HepG2 (cell line): ENCODE measurements around the gene TCF25. TPM values are rescaled to one million over a fixed set of nuclear protein-coding genes. Genes with fewer than 3 reads are reported as not detected.

Experiments
- ATF7 ChIP-seq, 2 experiments: fragments of 450-650 bp in 1 of 2; sonication (generic) in 1 of 2; formaldehyde crosslinking in 1 of 2; IDR thresholded peaks; 2 replicates each; pipeline versions ENCODE4 v1.4.0 to v1.6.1; 2016 to 2020; ENCODE audit warnings: antibody characterized with exemption in 1 of 2, mild to moderate bottlenecking in 1 of 2, missing genetic modification reagents in 1 of 2
- CTCF ChIP-seq: sonication (generic); formaldehyde crosslinking; IDR thresholded peaks from 2 replicates; pipeline ENCODE4 v1.5.0; 2020; ENCODE audit warnings: mild to moderate bottlenecking, missing genetic modification reagents, moderate library complexity
- DRAP1 ChIP-seq: IDR thresholded peaks from 2 replicates; pipeline ENCODE4 v1.6.1; 2016; ENCODE audit warnings: missing genetic modification reagents, missing compliant biosample characterization
- E2F1 ChIP-seq: sonication (generic); formaldehyde crosslinking; IDR thresholded peaks from 2 replicates; pipeline ENCODE4 v1.5.0; 2020; ENCODE audit warnings: missing genetic modification reagents
- GZF1 ChIP-seq: sonication (generic); formaldehyde crosslinking; IDR thresholded peaks from 2 replicates; pipeline ENCODE4 v1.5.1; 2020; ENCODE audit warnings: mild to moderate bottlenecking, missing genetic modification reagents
- HCFC1 ChIP-seq: fragments of 150-350 bp; IDR thresholded peaks from 2 replicates; pipeline ENCODE4 v1.6.1; 2014; ENCODE audit warnings: low read depth, low read length
- HOXA9 ChIP-seq: sonication (generic); formaldehyde crosslinking; IDR thresholded peaks from 2 replicates; pipeline ENCODE4 v1.8.1; 2022; ENCODE audit warnings: missing genetic modification reagents, mild to moderate bottlenecking, moderate library complexity, borderline replicate concordance
- KAT7 ChIP-seq: IDR thresholded peaks from 2 replicates; pipeline ENCODE4 v1.6.1; 2018; ENCODE audit warnings: borderline replicate concordance, missing compliant biosample characterization
- MAX ChIP-seq: IDR thresholded peaks from 2 replicates; pipeline ENCODE4 v1.6.1; 2012; ENCODE audit warnings: inconsistent platforms
- MTA3 ChIP-seq: sonication (generic); formaldehyde crosslinking; IDR thresholded peaks from 2 replicates; pipeline ENCODE4 v1.4.0; 2020; ENCODE audit warnings: missing genetic modification reagents
- MXD1 ChIP-seq: sonication (generic); formaldehyde crosslinking; IDR thresholded peaks from 2 replicates; pipeline ENCODE4 v1.4.0; 2020; ENCODE audit warnings: mild to moderate bottlenecking, missing genetic modification reagents
- NFKBIZ ChIP-seq: IDR thresholded peaks from 2 replicates; pipeline ENCODE4 v1.6.1; 2018; ENCODE audit warnings: missing genetic modification reagents, missing compliant biosample characterization
- PAF1 ChIP-seq: IDR thresholded peaks from 2 replicates; pipeline ENCODE4 v1.6.1; 2016; ENCODE audit warnings: missing genetic modification reagents, missing compliant biosample characterization
- SOX5 ChIP-seq: IDR thresholded peaks from 2 replicates; pipeline ENCODE4 v1.6.1; 2016; ENCODE audit warnings: borderline replicate concordance
- SOX6 ChIP-seq, 2 experiments: fragments of 450-650 bp in 1 of 2; sonication (generic) in 1 of 2; formaldehyde crosslinking in 1 of 2; IDR thresholded peaks; 2 replicates each; pipeline versions ENCODE4 v1.4.0 to v1.6.1; 2017 to 2020; ENCODE audit warnings: antibody characterized with exemption in 1 of 2, mild to moderate bottlenecking in 1 of 2, missing genetic modification reagents in 1 of 2
- TERF1 ChIP-seq: sonication (generic); formaldehyde crosslinking; IDR thresholded peaks from 2 replicates; pipeline ENCODE4 v1.8.0; 2022; ENCODE audit warnings: mild to moderate bottlenecking, missing genetic modification reagents, moderate library complexity
- ZBTB34 ChIP-seq: sonication (generic); formaldehyde crosslinking; IDR thresholded peaks from 2 replicates; pipeline ENCODE4 v1.8.0; 2022; ENCODE audit warnings: mild to moderate bottlenecking, missing genetic modification reagents
- ZFYVE20 ChIP-seq: sonication (generic); formaldehyde crosslinking; IDR thresholded peaks from 2 replicates; pipeline ENCODE4 v1.8.0; 2023; ENCODE audit warnings: low read depth, mild to moderate bottlenecking, moderate library complexity, missing genetic modification reagents, borderline replicate concordance
- ZNF180 ChIP-seq: sonication (generic); formaldehyde crosslinking; IDR thresholded peaks from 2 replicates; pipeline ENCODE4 v1.4.0; 2020; ENCODE audit warnings: low read depth, missing genetic modification reagents, borderline replicate concordance
- ZNF230 ChIP-seq: sonication (generic); formaldehyde crosslinking; IDR thresholded peaks from 2 replicates; pipeline ENCODE4 v1.4.0; 2020; ENCODE audit warnings: mild to moderate bottlenecking, missing genetic modification reagents
- ZNF282 ChIP-seq: fragments of 450-650 bp; IDR thresholded peaks from 2 replicates; pipeline ENCODE4 v1.6.1; 2018; ENCODE audit not compliant: partially characterized antibody
- ZNF720 ChIP-seq: sonication (generic); formaldehyde crosslinking; IDR thresholded peaks from 2 replicates; pipeline ENCODE4 v1.4.0; 2020; ENCODE audit warnings: missing genetic modification reagents
- polyA plus RNA-seq, 8 experiments: library from polyadenylated mRNA; depleted of rRNA in 3 of 8; stranded (reverse) in 7 of 8; unstranded in 1 of 8; fragments of >200 nt; fragmentation: Illumina TruSeq in 4 of 8; extraction: Trizol in 4 of 8; gene quantifications; 2 replicates each; pipeline versions ENCODE4 v1.2.1 to v1.2.3, GENCODE V29; 2011 to 2016; ENCODE audit warnings: low read depth in 4 of 8, missing spikeins in 1 of 8, mixed read lengths in 1 of 8; ENCODE audit not compliant: insufficient read depth in 1 of 8
- total RNA-seq, 5 experiments: library from RNA; depleted of rRNA; stranded (reverse); fragments of >200 nt; fragmentation: Illumina TruSeq; extraction: Trizol; gene quantifications; 2 replicates each; pipeline ENCODE4 v1.2.3, GENCODE V29; 2016; ENCODE audit warnings: low read depth in 1 of 5

TCF25 gene
- total and polyA plus RNA-seq, 2 of the 13 experiments (the other 11 are each of a cell fraction or from before 2014, with no cell fraction given) = 138 to 206 TPM

- TF ChIP-seq ZBTB34 (peak; percentile 80; the same call in 1 of the 2 replicates), MTA3 (no peak), DRAP1 (CRISPR knock-in tag) (no peak; the same call in none of the 2 replicates), SOX6 (IDR thresholded peaks at IDR 0.05) (no peak), SOX6 (CRISPR knock-in tag; IDR thresholded peaks at IDR 0.05) (0 out of 2 replicates have a peak, but pooled peaks have one; percentile 67), ZNF230 (CRISPR knock-in tag) (0 out of 2 replicates have a peak, but pooled peaks have one; percentile 1), PAF1 (no peak), HCFC1 (no peak), KAT7 (CRISPR knock-in tag) (peak; percentile 59; the same call in 1 of the 2 replicates), HOXA9 (no peak), ZNF282 (no peak), GZF1 (CRISPR knock-in tag) (no peak), ATF7 (IDR thresholded peaks at IDR 0.05) (no peak), ATF7 (CRISPR knock-in tag; IDR thresholded peaks at IDR 0.05) (no peak), ZFYVE20 (CRISPR knock-in tag) (no peak), NFKBIZ (CRISPR knock-in tag) (0 out of 2 replicates have a peak, but pooled peaks have one; percentile 66), SOX5 (CRISPR knock-in tag) (peak; percentile 55; the same call in 1 of the 2 replicates), CTCF (CRISPR knock-in tag) (peak; percentile 18; the same call in 1 of the 2 replicates), TERF1 (no peak), ZNF180 (CRISPR knock-in tag) (no peak), ZNF720 (CRISPR knock-in tag) (no peak), MXD1 (CRISPR knock-in tag) (no peak), E2F1 (CRISPR knock-in tag) (0 out of 2 replicates have a peak, but pooled peaks have one; percentile 45), MAX (peak; percentile 49)
Observed at GRCh38 chr16:89829630-89830437, 43.6 kb upstream of the TCF25 start (continued).
